Stimulated activated CD8-positive, alpha-beta memory T cell treated with anti-CD3 and anti-CD28 coated beads, Interleukin-15, amount 100 ng/mL, for 1 hour (primary cell): ENCODE measurements around the gene RYR3.

ENCODE experiments used
- DNase-seq: peaks from one replicate; pipeline ENCODE4 v3.0.0-alpha.2; 2020; ENCODE audit warnings: low read depth

RYR3 gene

DNA sequence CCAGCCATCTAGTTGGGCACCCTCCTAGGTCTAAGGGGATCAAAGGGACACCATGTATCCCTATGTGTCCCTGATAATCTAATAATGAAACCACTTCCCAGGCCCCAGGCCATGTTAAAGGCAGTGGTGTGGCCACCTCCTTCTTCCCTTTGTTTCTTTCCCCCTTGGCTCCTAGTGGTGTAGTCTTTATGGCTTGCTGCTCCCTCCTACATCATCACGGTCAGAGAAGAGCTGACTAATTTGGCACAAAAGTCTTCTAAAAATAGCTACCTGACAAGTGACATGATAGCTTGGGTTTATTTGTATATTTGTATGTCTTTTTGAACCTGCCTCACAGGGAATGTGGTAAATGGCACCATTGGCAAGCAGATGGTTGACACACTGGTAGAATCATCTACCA is 526.5 kb downstream of the RYR3 start:
- no peak for DNase-seq

DNA sequence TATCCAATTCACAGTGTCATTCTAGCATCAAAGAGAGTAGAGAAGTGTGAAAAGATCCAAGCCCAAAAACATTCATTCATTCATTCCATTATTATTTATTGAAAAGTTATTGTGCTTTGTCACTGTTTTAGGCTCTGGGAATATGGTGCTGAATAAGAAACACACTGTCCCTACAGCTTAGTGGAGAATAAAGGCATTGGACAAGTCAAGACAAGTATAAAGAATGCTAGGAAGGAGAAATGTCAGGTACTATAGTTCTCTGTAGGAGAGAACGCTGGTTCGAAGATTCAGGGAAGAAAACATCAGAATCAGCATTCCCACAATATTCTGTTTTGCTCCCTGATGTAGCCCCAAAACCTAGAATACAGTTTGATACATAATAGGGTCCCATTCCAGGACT is 528.8 kb downstream of the RYR3 start:
- DNase-seq: no peak

DNA sequence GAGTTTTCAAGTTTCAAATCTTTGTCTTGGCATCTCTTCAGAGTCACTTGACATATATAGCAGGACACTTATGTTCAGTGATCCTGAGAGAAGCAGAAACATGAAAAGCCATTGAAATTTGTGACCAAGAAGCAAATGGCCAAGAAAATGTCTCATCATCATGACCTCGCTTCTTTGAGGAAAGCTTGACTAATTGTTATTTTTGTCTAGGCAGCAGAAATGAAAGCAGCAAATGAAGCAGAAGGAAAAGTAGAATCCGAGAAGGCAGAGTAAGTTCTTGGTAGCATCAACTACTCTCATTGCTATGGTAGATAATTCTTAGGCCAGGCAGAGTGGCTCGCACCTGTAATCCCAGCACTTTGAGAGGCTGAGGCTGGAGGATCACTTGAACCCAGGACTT is 529.8 kb downstream of the RYR3 start:
- no peak for DNase-seq

DNA sequence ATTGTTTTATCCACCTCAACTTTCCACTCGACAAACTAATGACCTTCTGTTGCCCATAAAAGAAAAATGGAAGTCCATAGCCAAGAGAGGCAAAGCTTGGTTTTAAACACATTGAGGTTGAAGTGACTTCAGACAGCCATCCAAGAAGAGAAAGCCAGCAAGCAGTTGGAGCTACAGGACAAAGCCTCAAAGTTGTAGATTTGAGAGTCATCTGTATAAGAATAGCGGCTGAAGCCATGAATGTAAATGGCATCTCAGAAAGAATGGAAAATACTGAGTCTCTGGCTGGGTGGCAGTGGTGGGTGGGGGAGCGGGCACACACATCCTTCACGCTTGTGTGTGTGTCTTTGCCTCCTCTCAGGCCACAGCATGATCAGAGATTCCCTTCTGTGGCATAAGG is 533.4 kb downstream of the RYR3 start:
- DNase-seq: no peak

DNA sequence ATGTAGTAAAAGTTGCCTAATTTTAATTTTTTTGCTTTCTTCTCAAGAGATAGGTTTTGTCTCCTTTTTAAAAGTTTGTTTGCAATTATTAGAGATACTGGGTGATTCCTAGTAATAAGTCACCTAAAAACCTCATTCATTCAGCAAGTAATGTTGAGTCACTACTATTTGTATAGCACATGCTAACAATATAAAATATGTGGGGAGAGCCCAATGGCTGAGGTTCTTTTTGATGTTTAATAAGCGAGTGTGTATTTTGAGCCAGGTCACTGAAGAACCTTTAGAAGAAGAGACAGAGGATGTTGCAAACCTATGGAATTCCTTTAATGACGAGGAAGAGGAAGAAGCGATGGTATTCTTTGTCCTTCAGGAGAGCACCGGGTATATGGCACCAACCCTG is 533.8 kb downstream of the RYR3 start:
- DNase-seq: no peak

DNA sequence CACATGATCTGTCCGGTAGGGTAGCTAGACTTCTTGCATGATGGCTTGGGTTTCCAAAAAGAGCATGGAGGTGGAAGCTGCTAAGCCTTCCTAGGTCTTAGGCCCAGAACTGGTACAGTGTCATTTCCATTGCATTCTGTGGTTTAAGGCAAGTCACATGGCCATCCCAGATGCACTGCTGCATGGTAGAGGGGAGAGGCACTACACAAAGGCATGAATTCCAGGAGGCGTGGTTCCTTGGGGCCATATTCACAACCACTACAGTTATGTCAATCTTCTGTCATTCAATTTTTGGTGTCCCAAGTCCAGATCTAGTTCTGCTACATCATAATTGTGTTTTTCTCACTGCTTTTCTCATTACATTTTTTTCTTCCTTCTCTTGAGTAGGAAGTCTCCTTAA is 535.4 kb downstream of the RYR3 start:
- DNase-seq: no peak

DNA sequence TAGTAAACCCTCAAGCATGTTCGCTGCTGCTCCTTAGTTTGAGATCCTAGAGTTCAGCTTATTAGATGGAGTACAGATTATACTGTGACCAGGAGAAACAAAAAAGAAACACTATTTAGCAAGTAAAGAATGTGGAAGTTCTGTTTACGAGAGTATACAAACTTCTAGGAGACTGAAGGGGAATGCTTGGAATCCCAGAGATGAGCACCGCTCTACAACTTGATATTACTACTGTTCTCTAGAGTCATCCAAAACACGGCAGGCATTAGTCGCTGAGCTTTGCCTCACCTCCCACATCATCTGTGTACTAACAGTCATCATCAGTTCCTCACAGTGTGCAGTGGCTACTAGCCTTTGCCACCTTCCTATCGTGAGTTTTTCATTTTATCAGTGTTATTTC is 536.1 kb downstream of the RYR3 start:
- no peak for DNase-seq

DNA sequence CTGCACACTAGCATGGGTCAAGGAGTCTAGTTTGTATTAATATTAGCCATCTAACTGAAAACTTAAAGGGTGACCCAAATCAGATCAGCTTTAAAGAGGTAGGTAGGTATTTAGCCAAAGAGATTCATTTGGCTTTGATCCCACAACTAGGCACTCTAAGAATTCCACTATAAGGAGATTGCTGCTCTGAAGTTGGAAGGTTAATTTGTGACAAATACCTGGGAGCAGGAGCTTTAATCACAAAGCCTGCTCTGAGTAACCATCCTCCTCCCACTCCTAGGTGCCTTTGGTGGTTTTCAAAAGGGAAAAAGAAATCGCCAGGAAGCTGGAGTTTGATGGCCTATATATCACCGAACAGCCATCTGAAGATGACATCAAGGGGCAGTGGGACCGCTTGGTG is 537.2 kb downstream of the RYR3 start:
- DNase-seq: no peak

DNA sequence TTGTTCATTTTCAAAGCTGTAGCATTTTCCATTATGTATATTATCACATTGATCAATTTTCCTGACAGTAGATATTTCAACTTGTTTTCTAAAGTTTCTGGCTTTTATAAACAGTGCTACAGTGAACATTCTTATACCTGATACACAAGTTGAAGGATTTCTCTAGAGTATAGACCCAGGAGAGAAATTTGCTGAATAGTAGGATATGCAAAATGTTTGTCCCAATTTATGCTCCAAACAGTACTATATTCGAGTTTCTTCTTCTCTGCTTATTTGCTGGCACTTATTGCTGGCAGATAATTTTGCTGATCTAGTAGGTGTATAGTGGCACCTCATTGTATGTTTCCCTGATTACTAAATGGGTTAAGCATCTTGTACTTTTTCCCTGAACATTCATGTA is 540.3 kb downstream of the RYR3 start:
- DNase-seq: no peak

DNA sequence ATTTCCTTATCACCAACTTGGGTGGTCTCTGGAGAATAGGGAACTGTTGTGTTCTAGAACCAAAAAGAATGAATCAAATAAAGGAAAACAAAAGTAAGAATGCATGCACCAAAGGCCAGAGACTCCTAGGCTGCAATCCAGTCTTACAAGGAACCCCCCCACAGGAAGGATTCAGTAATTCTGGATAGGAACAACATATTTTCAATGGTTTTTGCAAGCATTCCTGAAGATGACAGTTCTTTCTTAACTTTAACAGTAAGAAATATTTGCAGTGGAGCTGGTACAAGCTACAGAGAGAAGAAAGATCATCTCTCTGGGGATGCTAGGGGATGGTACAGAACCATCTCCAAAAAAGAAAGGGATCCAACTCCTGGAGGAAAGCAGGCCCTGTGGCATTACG is 541.3 kb downstream of the RYR3 start:
- DNase-seq: no peak

DNA sequence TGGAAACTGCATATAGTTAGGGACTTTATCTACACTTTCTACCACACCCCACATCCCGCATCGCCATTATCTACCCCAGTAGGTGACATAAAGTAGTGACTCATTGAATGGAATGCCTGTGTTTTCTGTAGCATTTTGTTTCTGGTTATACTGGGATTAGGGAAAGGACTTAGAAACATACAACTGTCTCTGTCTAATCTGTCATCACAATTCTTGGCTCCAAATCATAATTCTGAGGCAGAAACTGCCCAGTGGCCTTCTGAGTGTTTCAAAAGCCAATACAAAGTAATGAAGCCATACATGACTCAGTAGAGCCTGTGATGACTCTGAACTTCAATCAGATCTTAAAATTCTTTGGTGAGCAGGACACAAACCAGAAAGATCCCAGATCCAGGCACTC is 541.8 kb downstream of the RYR3 start:
- no peak for DNase-seq

DNA sequence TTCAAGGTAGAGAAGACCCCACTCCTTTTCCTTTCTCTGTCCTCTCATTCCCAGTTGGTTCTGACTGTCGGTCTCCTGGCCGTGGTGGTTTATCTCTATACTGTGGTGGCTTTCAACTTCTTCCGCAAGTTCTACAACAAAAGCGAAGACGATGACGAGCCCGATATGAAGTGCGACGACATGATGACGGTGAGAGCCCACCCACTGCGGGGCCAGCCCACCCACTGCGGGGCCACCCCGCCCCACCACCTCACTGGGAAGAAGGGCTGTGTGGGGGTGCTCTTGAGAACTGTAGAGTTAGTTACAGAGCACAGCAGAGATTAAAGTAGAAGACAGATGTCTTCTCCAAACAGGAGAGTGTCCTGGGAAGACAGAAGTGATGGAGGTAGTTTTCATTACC is 547.0 kb downstream of the RYR3 start:
- DNase-seq: no peak

DNA sequence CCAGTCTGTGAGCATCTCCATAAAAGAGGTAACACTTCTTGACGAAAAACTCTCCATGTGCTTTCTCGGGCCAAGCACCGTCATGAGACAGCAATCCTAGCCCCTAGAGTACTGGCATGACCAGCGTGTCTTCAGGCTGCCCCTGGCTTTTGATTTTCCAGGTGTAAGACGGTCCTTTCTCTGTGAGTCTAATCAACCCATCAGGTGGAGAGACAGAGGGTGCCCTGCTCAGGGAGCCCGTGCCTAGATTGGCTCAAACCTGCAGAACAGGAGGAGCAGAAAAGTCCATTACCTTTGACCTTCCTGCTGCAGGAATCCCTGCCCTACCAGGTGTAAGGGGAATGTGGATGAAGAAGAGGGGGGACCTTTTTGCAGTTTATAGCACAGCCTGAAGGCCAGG is 548.1 kb downstream of the RYR3 start:
- no peak for DNase-seq

DNA sequence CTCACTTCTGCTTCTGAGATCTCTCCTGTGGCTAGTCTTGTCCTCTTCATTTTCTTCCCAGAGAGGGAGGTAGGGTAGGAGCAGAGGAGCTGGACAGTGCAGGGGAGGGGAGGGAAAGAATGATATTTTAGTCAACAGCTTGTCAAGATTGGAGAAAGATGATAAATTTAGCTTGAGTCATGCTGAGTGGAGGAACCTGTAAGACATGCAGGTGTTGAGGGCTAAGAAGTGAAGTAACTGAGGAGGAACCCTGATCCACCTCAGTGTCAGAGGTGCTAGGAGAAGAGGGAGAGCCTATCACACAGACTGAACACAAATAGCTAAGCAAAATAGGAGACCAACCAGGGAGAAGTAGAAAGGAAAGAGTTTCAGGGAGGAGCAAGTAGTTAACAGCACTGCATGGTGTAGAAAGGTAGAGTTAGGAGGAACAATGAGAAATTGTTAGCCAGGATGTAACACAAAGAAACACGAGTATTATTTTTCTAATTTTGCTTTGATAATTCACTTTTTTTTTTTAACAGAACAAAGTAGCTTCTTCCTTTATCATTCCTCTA is 549.3 kb downstream of the RYR3 start:
- DNase-seq: no peak

DNA sequence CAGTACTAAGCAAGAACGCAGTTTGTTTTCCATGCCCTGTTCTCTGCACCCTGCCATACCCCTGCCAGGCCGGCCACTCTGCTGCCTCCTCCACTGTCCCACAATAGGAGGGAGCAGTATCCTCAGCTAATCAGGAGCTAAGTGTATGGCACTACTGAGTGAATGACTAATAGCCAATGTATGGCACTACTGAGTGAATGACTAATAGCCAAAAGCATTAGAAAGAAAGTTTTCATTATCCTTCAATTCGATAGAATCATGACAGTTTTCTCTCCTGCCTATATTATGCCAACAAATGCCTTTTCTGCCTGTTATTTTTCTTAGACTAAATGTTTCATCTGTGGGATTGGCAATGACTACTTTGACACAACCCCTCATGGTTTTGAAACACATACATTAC is 550.0 kb downstream of the RYR3 start:
- DNase-seq: no peak

DNA sequence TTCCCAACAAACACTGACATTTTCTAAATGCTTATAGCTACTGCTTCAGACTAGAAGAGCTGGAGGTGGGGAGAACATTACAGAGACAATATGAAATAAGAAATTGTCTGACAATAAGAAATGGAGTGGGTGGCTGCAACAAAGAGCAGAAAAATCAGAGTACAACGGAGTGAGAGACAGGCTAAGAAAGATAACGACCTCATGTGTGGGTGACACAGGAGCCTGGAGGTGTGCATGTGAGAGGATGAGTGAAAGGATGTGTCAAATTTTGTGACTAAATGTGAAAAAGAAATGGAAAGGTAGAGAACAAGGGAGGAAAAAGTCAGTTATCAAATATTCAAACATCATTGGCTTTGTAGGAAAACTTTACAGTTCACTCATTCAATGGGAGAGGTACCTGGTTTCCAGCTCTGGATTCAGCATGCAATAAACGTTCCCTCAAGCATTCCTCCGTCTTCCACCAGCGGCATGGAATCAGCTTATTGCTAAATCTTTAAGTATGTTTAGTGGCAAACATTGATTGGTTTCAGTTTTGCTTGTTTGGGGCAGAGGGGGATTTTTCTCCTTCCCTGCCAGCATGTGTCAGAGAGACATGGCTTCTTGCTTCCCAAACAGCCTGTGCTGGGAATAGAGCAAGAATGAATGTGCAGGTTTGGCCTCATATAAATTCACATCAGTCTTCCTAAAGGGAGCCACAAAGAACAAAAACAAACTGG is 553.8 kb downstream of the RYR3 start:
- no peak for DNase-seq

DNA sequence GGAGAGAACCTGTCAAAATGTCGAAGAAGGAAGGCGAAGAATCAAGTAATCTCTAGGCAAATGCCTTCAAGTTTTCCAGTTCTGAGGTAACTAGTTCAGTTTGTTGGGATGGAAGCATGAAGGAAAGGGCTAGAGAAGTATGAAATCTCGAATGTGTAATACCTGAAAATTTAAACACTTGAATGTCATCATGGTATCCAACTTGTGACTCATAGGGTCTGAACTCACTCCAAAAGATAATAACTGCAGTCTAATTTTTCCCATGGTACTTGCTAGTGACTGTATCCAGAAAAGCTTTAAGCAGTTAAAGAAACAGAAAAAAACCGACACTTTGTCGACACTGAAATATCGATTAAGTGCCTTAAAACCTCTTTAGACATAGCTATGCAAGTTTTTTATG is 554.6 kb downstream of the RYR3 start:
- no peak for DNase-seq

DNA sequence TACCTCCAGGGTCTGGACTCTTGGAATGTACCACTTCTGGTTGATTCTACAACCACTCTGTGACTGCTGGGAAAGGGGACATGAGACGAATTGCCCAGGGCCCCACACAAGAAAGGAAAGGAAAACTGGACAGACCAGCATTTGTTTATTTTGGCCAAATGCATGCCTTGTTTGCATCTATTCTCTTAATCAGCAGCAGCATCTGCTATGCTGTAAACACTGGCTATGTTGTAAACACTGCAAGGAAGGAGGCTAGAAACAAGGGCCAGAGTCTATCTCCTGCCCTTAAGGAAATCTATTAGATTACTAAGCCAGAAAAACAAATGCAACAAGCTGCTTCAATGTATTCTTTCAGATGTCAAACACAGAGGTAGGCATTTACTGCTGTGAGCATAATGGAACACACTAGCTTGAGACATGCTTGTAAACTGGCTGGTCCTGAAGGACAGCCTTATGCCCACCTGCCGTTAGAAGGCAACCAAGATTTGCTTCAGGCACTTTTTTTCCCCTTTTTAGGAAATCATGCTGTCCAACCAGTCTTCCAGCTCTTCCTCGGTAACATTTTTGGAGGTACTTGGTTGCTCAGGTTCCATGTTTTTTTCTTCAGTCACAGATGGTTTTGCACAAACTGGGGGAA is 555.5 kb downstream of the RYR3 start:
- no peak for DNase-seq

DNA sequence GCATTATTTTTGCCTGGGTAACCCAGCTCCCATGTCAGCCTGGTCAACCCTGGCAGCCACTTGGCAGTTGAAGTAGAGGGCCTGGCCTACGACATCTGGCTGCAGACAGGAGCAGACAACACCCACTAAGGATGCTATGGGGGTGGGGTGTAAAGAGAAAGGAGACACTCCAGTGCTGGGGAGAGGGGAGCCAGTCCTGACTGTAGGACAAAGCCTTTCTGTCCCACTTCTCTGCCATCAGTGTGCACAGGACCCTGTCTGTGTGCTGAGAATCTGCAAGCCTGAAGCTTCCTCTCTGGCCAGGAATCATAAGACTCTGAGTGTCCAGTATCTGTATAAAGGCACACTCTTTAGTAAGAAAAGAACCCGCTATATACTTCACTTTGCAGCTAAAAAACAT is 561.2 kb downstream of the RYR3 start:
- DNase-seq: no peak

DNA sequence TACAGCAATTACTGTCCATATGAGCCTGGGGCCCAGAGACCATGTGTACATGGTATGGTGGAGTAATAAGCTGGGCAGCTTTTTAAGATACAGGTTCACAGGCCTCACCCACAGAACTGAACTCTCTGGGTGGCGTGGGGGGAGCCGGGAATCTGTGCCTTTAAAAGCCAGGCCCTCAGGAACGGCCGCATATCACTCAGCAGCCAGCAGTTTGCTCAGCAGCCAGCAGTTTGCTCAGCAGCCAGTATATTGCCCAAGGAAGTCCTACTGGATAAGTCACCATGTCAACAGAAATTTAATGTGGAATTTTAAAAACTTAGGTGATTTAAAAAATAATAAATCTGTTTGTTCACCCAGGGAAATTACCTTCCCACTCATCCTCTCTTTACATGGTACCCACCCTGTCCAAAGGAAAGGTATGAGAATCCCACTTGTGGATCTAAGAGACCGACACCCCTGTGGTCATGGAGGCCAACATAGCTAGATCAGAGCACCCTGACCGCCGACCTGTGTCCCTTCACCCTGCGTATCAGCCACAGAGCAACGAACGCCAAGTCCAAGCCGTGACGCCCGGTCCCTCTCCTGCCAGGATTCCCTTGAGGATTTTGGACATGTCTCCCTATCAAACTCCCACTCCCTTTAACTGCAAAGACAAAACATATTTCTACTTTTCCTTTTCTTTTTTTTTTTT is 561.8 kb downstream of the RYR3 start:
- DNase-seq: no peak

DNA sequence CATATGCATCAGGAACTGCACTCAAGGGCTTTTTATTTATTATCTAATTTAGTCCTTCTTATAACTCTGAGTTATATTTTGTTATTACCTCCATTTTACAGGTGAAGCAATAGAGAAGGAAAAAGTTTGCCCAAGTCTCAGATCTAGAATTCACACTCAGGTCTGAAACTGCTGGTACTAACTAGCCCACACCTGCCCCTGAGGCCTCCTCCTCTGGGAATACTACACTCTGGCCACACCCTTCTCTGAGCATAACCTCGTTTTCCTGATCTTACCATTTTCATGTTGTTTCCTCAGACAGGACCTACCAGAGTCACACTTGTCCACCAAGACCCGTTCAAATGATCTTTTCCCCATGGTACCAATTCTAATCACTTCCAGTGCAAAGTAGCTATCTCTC is 563.4 kb downstream of the RYR3 start:
- DNase-seq: no peak

DNA sequence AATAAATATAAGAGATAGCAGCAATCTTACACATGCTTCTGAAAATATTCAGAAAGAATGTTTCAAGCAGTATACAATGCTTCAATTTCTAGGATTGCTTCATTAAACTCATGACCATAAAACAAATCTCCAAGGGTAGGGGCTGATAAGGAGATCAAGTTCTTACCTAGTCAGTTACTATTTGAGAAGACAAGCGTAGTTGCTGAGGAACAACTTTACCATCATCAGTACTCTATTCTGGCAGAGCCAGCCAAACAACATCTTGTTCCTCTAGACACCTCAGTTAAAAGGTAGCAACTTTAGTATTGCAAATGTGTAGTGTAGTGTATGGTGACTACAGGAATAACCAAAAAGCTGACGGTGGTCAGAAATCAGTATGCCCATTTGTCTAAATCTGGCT is 572.2 kb downstream of the RYR3 start:
- DNase-seq: no peak

DNA sequence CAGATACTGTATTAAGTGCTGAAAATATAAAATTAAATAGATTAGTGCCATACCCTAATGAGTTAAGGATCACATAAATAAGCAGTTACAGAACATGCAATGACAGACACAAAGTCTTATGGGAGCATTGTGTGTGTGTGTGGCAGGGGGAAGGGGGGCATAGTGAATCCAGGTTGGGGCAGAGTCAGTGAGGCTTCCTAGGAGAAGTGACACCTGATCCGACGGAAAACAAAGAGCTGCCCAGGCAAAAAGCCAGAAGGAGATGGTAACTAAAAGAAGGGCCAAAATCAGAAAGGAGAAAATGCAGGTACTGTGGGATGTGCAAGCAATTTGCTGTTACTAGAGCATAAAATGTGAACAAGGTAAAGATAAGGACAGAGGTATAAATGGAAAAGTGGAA is 577.4 kb downstream of the RYR3 start:
- DNase-seq: no peak
